GM12878 (cell line): Measurements from ENCODE around the gene C1RL. TPM values are rescaled to one million over a fixed set of nuclear protein-coding genes. Genes with fewer than 3 reads are reported as not detected.

Experiments used
- ATAC-seq: fragments of 200-7000 bp; cut with Tn5 transposase; 3 replicates; pipeline ENCODE4 v1.9.1; 2020; ENCODE audit warnings: mild to moderate bottlenecking, moderate library complexity
- BruUV-seq: library from RNA; stranded (reverse); fragments of 400-500 nt; replicated peaks from 2 replicates; lab custom pipeline; 2021; lab: Mats Ljungman, UMichigan
- CTCF ChIA-PET: fragments of 300-600 bp; sonication (Branson Sonifier 250); formaldehyde crosslinking; extraction: SDS; loops from one replicate; lab custom pipeline; 2021; ENCODE audit warnings: inconsistent platforms; lab: Yijun Ruan, JAX
- POLR2A ChIA-PET: fragments of 350-600 bp; formaldehyde crosslinking; extraction: SDS; loops from one replicate; lab custom pipeline; 2021; ENCODE audit warnings: inconsistent platforms; lab: Charles Lee
- RAD21 ChIA-PET: fragments of 300-600 bp; sonication (Branson Sonifier 250); formaldehyde crosslinking; loops from one replicate; lab custom pipeline; 2023; ENCODE audit warnings: antibody characterized with exemption; ENCODE audit not compliant: unreplicated experiment; lab: Charles Lee
- SMC1A ChIA-PET: fragments of 300-600 bp; sonication (Branson Sonifier 250); formaldehyde crosslinking; loops from one replicate; lab custom pipeline; 2023; ENCODE audit not compliant: unreplicated experiment, uncharacterized antibody; lab: Charles Lee
- DNase-seq: peaks from one replicate; pipeline ENCODE4 v3.0.0-alpha.2; 2011; ENCODE audit warnings: low read depth, low spot score
- FAIRE-seq: peaks from 3 replicates; lab custom pipeline; 2011; peaks lifted over from hg19 to GRCh38; lab: Jason Lieb, UNC
- H2AFZ ChIP-seq: 2 replicates; pipeline ENCODE4 v1.6.0; 2011; ENCODE audit warnings: low read depth, low read length, control low read depth; ENCODE audit not compliant: control insufficient read depth
- H3K27ac ChIP-seq: 2 replicates; pipeline ENCODE4 v1.5.1; 2011; ENCODE audit warnings: control low read depth; ENCODE audit not compliant: control insufficient read depth, insufficient read depth
- H3K27me3 ChIP-seq, 2 experiments: replicated peaks in 1 of 2; 2 replicates each; pipeline versions ENCODE4 v1.6.0 to v1.6.1; 2011; ENCODE audit warnings: low read length in 1 of 2; ENCODE audit not compliant: control insufficient read depth in 2 of 2, insufficient read depth in 2 of 2
- H3K36me3 ChIP-seq, 2 experiments: 2 replicates each; pipeline ENCODE4 v1.5.1; 2011; ENCODE audit warnings: low read length in 1 of 2; ENCODE audit not compliant: control insufficient read depth in 2 of 2, insufficient read depth in 2 of 2
- H3K4me1 ChIP-seq: 2 replicates; pipeline ENCODE4 v1.6.1; 2011; ENCODE audit warnings: mild to moderate bottlenecking, low read length, moderate library complexity, mixed read lengths; ENCODE audit not compliant: control insufficient read depth, insufficient read depth
- H3K4me2 ChIP-seq: 2 replicates; pipeline ENCODE4 v1.6.0; 2011; ENCODE audit warnings: control low read depth; ENCODE audit not compliant: control insufficient read depth, insufficient read depth
- H3K4me3 ChIP-seq: fragments of 200-600 bp; sonication (generic); 2 replicates; pipeline ENCODE4 v1.5.1; 2016
- H3K79me2 ChIP-seq: 2 replicates; pipeline ENCODE4 v1.6.0; 2011; ENCODE audit warnings: low read length; ENCODE audit not compliant: control insufficient read depth, insufficient read depth
- H3K9ac ChIP-seq: 2 replicates; pipeline ENCODE4 v1.8.0; 2011; ENCODE audit warnings: low read length, control low read depth, mixed read lengths; ENCODE audit not compliant: control insufficient read depth, insufficient read depth
- H3K9me3 ChIP-seq: replicated peaks from 3 replicates; pipeline ENCODE4 v1.5.1; 2011; ENCODE audit warnings: mild to moderate bottlenecking, low read length; ENCODE audit not compliant: control insufficient read depth, insufficient read depth
- H4K20me1 ChIP-seq: 2 replicates; pipeline ENCODE4 v1.6.0; 2011; ENCODE audit not compliant: control insufficient read depth, insufficient read depth
- ETV6 ChIP-seq, 2 experiments: fragments of 450-650 bp in 1 of 2; IDR thresholded peaks in 1 of 2; conservative IDR thresholded peaks in 1 of 2; 2 replicates each; pipeline ENCODE4 v1.6.1; 2014; ENCODE audit warnings: antibody characterized with exemption in 1 of 2, borderline replicate concordance in 1 of 2, low read depth in 1 of 2, mild to moderate bottlenecking in 1 of 2, moderate library complexity in 1 of 2
- JUND ChIP-seq: IDR thresholded peaks from 2 replicates; pipeline ENCODE4 v1.6.1; 2012; ENCODE audit warnings: low read depth, mild to moderate bottlenecking, low read length, improper control_type of control experiment, moderate library complexity
- SMC3 ChIP-seq: IDR thresholded peaks from 2 replicates; pipeline ENCODE4 v1.6.1; 2011; ENCODE audit warnings: low read length, improper control_type of control experiment, borderline replicate concordance
- SP1 ChIP-seq: IDR thresholded peaks from one replicate; pipeline ENCODE4 v1.6.1; 2011; ENCODE audit warnings: low read depth, low read length
- TCF12 ChIP-seq: IDR thresholded peaks from 2 replicates; pipeline ENCODE4 v1.6.1; 2011; ENCODE audit warnings: low read depth, mild to moderate bottlenecking, low read length
- YBX1 ChIP-seq: fragments of 450-650 bp; IDR thresholded peaks from 2 replicates; pipeline ENCODE4 v1.6.1; 2016; ENCODE audit warnings: antibody characterized with exemption
- WGBS: methylation state at CpG from one replicate; pipeline ENCODE4 v1.1.6; 2016; ENCODE audit warnings: low lambda C conversion rate; ENCODE audit not compliant: insufficient replicate concordance, insufficient coverage; ENCODE audit errors: missing lambda C conversion rate; 5-methylcytosine and 5-hydroxymethylcytosine counted together
- in situ Hi-C: fragments of 300-500 bp; cut with MboI; formaldehyde crosslinking; loops from 9 replicates; pipeline ENCODE4 v1.14.3; 2018; ENCODE audit warnings: mixed read lengths
- intact Hi-C: fragments of 100-400 bp; cut with micrococcal nuclease; formaldehyde crosslinking; loops from one replicate; pipeline ENCODE4 v1.14.2; 2022; ENCODE audit not compliant: unreplicated experiment
- polyA plus RNA-seq, 11 experiments: library from polyadenylated mRNA; depleted of rRNA in 4 of 11; unstranded in 6 of 11; stranded (reverse) in 5 of 11; fragments of >200 nt; fragmentation: Nextera tagmentation in 4 of 11; fragmentation: Illumina TruSeq in 1 of 11; extraction: Ambion mirVana in 4 of 11; extraction: Trizol in 1 of 11; gene quantifications; 1 replicate in 1 of 11; 2 replicates in 10 of 11; pipeline versions ENCODE4 v1.2.1 to v1.2.3, GENCODE V29; 2011 to 2016; ENCODE audit warnings: inconsistent platforms in 2 of 11, missing spikeins in 2 of 11, low read depth in 1 of 11
- total RNA-seq, 4 experiments: library from RNA; depleted of rRNA in 3 of 4; stranded (reverse); fragments of >200 nt in 3 of 4; fragmentation: Illumina TruSeq in 1 of 4; extraction: Trizol in 1 of 4; gene quantifications; 2 replicates each; pipeline versions ENCODE4 v1.2.1 to v1.2.3, GENCODE V29; 2013 to 2021
- TF ChIP-seq, protein P1 (sequence below): fragments of 450-650 bp; IDR thresholded peaks from 2 replicates; pipeline ENCODE4 v1.6.1; 2017; ENCODE audit warnings: antibody characterized with exemption, mild to moderate bottlenecking, moderate library complexity
- TF ChIP-seq, protein P2 (sequence below): IDR thresholded peaks from 2 replicates; pipeline ENCODE4 v1.6.1; 2011; ENCODE audit warnings: borderline replicate concordance, low read depth, mild to moderate bottlenecking, moderate library complexity, low read length; ENCODE audit not compliant: insufficient read depth, poor library complexity, severe bottlenecking

The C1RL gene
- total and polyA plus RNA-seq, 10 of the 15 experiments (the other 5 are each of a cell fraction or from before 2014, with no cell fraction given), result 1.3 to 12.8 (median 8.1) TPM

- RAD21 ChIA-PET, result no interaction called here
Observed at GRCh38 chr12:7156259-7157197, 47.5 kb upstream of the C1RL start.

More at GRCh38 chr12:7156259-7157197, 47.5 kb upstream of the C1RL start:
- ATAC-seq (no peak), FAIRE-seq (no peak), DNase-seq (no peak)
- ChIA-PET CTCF (interaction anchor here (0.6 kb wide), 1 partner anchor 15 kb away, joined by 3 read pairs; no protein-coding TSS in a partner anchor), SMC1A (no interaction called here), POLR2A (no interaction called here)
- Histone ChIP-seq H4K20me1 (no peaks in the 10 kb centered on the region), H3K9ac (no peak overlapping the region), H3K27me3 (no peaks in the 10 kb centered on the region), H3K4me2 (no peak overlapping the region), H3K9me3 (no peaks in the 10 kb centered on the region), H3K27ac (no peak overlapping the region), H3K4me1 (no peaks in the 10 kb centered on the region), H3K79me2 (no peaks in the 10 kb centered on the region), H2AFZ (no peak overlapping the region), H3K4me3 (no peak overlapping the region), H3K36me3 (no peaks in the 10 kb centered on the region; a peak in 3 of 4 replicates)
- TF ChIP-seq, protein P1, sequence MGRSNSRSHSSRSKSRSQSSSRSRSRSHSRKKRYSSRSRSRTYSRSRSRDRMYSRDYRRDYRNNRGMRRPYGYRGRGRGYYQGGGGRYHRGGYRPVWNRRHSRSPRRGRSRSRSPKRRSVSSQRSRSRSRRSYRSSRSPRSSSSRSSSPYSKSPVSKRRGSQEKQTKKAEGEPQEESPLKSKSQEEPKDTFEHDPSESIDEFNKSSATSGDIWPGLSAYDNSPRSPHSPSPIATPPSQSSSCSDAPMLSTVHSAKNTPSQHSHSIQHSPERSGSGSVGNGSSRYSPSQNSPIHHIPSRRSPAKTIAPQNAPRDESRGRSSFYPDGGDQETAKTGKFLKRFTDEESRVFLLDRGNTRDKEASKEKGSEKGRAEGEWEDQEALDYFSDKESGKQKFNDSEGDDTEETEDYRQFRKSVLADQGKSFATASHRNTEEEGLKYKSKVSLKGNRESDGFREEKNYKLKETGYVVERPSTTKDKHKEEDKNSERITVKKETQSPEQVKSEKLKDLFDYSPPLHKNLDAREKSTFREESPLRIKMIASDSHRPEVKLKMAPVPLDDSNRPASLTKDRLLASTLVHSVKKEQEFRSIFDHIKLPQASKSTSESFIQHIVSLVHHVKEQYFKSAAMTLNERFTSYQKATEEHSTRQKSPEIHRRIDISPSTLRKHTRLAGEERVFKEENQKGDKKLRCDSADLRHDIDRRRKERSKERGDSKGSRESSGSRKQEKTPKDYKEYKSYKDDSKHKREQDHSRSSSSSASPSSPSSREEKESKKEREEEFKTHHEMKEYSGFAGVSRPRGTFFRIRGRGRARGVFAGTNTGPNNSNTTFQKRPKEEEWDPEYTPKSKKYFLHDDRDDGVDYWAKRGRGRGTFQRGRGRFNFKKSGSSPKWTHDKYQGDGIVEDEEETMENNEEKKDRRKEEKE, result no peak
- TF ChIP-seq, protein P2, sequence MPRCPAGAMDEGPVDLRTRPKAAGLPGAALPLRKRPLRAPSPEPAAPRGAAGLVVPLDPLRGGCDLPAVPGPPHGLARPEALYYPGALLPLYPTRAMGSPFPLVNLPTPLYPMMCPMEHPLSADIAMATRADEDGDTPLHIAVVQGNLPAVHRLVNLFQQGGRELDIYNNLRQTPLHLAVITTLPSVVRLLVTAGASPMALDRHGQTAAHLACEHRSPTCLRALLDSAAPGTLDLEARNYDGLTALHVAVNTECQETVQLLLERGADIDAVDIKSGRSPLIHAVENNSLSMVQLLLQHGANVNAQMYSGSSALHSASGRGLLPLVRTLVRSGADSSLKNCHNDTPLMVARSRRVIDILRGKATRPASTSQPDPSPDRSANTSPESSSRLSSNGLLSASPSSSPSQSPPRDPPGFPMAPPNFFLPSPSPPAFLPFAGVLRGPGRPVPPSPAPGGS, result no peak
- no peak for TF ChIP-seq JUND
- TF ChIP-seq TCF12, result no peak
- no peak for TF ChIP-seq SP1
- no peak for TF ChIP-seq SMC3
- no peak for TF ChIP-seq YBX1
- no peak for TF ChIP-seq ETV6 (conservative IDR thresholded peaks at IDR 0.05 in 1 of 2, IDR thresholded peaks at IDR 0.05 in 1 of 2; ENCODE audit: borderline replicate concordance in 1 of 2, low read depth in 1 of 2)
- WGBS, result 85% methylated on average over 18 of the region's 24 CpGs
- in situ Hi-C loops (no loop called here), intact Hi-C loops (no loop called here)
- no TSS peak for BruUV-seq
